ENCODE results near the gene RARG. TPM values are rescaled to one million over a fixed set of nuclear protein-coding genes. Genes with fewer than 3 reads are reported as not detected.

The RARG gene
- total RNA-seq, 6 donors from 2014 or later = 21.2 to 43.0 (median 32.1) TPM

- no peak for ATAC-seq (ENCODE audit: low FRiP score in 2 of 2)
- WGBS, 2 donors = 40 to 45% methylated on average over 4 of the region's 4 CpGs
- H3K36me3 ChIP-seq = peaks cover 0 to 6% (median 0%) of the 10 kb centered on the region in 4 donors
- no peak for TF ChIP-seq CTCF (IDR thresholded peaks at IDR 0.05)
- no peak for TF ChIP-seq POLR2AphosphoS5 (IDR thresholded peaks at IDR 0.05)
- no peak for TF ChIP-seq EP300 (IDR thresholded peaks at IDR 0.05)
- TF ChIP-seq POLR2A (IDR thresholded peaks at IDR 0.05) = no peak
- H3K4me1 ChIP-seq = peaks cover 52 to 81% (median 57%) of the 10 kb centered on the region in 4 donors
- no peak for DNase-seq
- peak overlapping the region; percentile 98 to 100 (median 99) for H3K27ac ChIP-seq
- H3K9me3 ChIP-seq = no peaks in the 10 kb centered on the region
- no peaks in the 10 kb centered on the region for H3K27me3 ChIP-seq
- no peak overlapping the region for H3K4me3 ChIP-seq
Observed at GRCh38 chr12:53222806-53223261, 9.2 kb downstream of the RARG start.

GRCh38 chr12:53222170-53222721 is 9.8 kb downstream of the RARG start:
- peaks cover 0 to 3% (median 0%) of the 10 kb centered on the region in 4 donors for H3K36me3 ChIP-seq
- WGBS, 2 donors = 40 to 45% methylated on average over 5 of the region's 5 CpGs
- peak overlapping the region; percentile 98 to 100 (median 99) for H3K27ac ChIP-seq
- no peak for ATAC-seq (ENCODE audit: low FRiP score in 2 of 2)
- H3K4me3 ChIP-seq = peak overlapping the region; percentile 4 to 83 (median 70)
- H3K4me1 ChIP-seq = peaks cover 58 to 87% (median 62%) of the 10 kb centered on the region in 4 donors
- DNase-seq = no peak
- TF ChIP-seq EP300 (IDR thresholded peaks at IDR 0.05) (no peak), POLR2AphosphoS5 (IDR thresholded peaks at IDR 0.05) (no peak), POLR2A (IDR thresholded peaks at IDR 0.05) (no peak), CTCF (IDR thresholded peaks at IDR 0.05) (no peak)
- no peaks in the 10 kb centered on the region for H3K9me3 ChIP-seq
- H3K27me3 ChIP-seq = no peaks in the 10 kb centered on the region

DNA sequence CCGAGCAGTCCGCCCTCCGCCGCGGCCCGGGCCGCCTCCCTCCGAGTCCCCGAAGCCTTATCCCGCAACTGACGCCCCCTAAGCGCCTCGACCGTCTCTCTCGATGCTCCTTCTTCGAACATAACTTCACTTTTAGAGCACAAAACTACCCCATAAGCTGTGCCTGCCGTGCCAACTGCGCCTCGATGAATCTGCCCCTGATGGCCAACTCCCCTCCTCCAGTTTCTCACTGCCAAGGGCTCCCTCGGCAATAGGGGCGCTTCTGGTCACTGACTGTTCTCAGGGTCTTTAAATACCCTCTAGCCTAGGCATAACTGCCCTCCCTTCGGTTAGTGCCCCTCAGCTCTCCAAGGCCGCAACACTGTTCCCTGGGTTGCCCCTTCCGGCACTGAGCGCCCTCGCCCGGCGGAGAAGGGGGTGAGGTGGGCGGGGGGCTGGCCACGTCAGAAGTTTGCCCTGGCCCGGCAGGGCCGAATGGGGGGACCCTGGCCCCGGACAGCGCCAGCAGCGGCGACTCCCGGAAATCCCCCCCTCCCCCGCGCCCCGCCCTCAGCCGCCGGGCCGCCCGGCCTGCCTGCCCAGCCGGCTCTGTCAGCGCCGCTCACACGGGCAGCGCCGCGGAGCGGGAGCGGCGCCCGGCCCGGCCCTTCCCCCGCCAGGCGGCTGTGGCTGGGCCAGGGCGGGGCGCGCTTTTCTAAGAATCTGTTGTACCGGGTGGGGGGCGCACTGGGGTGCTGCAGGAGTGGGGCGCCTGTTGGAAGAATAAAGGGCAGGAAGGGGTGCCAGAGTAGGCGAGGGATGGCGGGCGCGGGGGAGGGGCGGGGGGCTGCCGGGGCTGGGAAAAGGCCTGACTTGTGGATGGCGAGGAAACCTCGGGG is 10.6 kb downstream of the RARG start:
- Histone ChIP-seq H3K4me1 (peaks cover 66 to 95% (median 71%) of the 10 kb centered on the region in 4 donors), H3K9me3 (no peaks in the 10 kb centered on the region), H3K27me3 (no peaks in the 10 kb centered on the region), H3K4me3 (peak overlapping the region; percentile 56 to 83 (median 70)), H3K36me3 (peaks cover 0 to 3% (median 0%) of the 10 kb centered on the region in 4 donors), H3K27ac (peak overlapping the region; percentile 98 to 100 (median 99))
- peak in 1 of 4 donors; percentile 24 for TF ChIP-seq EP300 (IDR thresholded peaks at IDR 0.05)
- peak in 3 of 6 experiments; percentile 25 for TF ChIP-seq CTCF (IDR thresholded peaks at IDR 0.05)
- peak; percentile 30 to 76 for TF ChIP-seq POLR2AphosphoS5 (IDR thresholded peaks at IDR 0.05)
- peak in 3 of 4 donors; percentile 19 to 79 (median 75) for TF ChIP-seq POLR2A (IDR thresholded peaks at IDR 0.05)
- ATAC-seq (ENCODE audit: low FRiP score in 2 of 2) (peak; percentile 52 to 76), DNase-seq (peak; percentile 80 to 96)
- 1% methylated on average over 22 to 68 of the region's 72 CpGs for WGBS, 2 donors

DNA sequence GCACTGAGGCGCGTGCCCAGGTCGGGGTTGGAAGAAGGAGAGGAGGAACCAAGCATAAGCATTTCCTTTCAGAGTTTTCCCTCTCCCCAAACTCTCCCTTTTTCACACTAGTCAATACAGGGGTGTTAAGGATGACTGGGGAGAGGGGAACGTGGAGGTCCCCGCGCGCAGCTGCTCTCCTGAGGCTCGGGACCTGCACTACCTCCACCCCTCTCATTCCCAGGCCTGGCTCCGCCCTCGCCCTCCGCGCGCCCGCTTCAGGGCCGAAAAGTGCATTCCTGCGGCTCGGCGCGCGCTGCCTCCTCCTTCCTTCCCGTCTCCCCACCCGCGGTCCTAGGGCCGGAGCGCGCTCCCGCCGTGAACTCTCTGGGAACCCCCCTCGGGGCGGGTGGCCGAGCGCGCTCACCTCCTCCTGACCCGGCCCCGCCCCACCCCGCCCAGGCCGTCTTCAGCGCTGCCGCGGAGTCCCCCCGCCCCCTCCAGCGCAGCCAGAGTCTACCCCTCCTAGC is 11.3 kb downstream of the RARG start:
- WGBS, 2 donors = 1% methylated on average over 26 to 40 of the region's 42 CpGs
- H3K4me3 ChIP-seq = peak overlapping the region; percentile 50 to 83 (median 70)
- ATAC-seq (ENCODE audit: low FRiP score in 2 of 2) (peak; percentile 92 to 93), DNase-seq (peak; percentile 96 to 98)
- TF ChIP-seq EP300 (IDR thresholded peaks at IDR 0.05) (no peak), CTCF (IDR thresholded peaks at IDR 0.05) (no peak), POLR2A (IDR thresholded peaks at IDR 0.05) (no peak), POLR2AphosphoS5 (IDR thresholded peaks at IDR 0.05) (no peak)
- no peaks in the 10 kb centered on the region for H3K27me3 ChIP-seq
- peaks cover 73 to 99% (median 76%) of the 10 kb centered on the region in 4 donors for H3K4me1 ChIP-seq
- no peaks in the 10 kb centered on the region for H3K9me3 ChIP-seq
- H3K36me3 ChIP-seq = peaks cover 0 to under 1% (median 0%) of the 10 kb centered on the region in 4 donors
- H3K27ac ChIP-seq = peak overlapping the region; percentile 98 to 100 (median 99)
